Measurements from ENCODE around the gene STK31.

GRCh38 chr7:23852988-23853387 is 143.0 kb downstream of the STK31 start:
- TF ChIP-seq, protein P1, sequence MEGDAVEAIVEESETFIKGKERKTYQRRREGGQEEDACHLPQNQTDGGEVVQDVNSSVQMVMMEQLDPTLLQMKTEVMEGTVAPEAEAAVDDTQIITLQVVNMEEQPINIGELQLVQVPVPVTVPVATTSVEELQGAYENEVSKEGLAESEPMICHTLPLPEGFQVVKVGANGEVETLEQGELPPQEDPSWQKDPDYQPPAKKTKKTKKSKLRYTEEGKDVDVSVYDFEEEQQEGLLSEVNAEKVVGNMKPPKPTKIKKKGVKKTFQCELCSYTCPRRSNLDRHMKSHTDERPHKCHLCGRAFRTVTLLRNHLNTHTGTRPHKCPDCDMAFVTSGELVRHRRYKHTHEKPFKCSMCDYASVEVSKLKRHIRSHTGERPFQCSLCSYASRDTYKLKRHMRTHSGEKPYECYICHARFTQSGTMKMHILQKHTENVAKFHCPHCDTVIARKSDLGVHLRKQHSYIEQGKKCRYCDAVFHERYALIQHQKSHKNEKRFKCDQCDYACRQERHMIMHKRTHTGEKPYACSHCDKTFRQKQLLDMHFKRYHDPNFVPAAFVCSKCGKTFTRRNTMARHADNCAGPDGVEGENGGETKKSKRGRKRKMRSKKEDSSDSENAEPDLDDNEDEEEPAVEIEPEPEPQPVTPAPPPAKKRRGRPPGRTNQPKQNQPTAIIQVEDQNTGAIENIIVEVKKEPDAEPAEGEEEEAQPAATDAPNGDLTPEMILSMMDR (conservative IDR thresholded peaks at IDR 0.05; ENCODE audit: low read length): no peak
- no peak for TF ChIP-seq EZH2phosphoT487 (IDR thresholded peaks at IDR 0.05; ENCODE audit: borderline replicate concordance)
